OCI-LY7 (cell line): Measurements from ENCODE around the gene FRMD3. TPM values are rescaled to one million over a fixed set of nuclear protein-coding genes. Genes with fewer than 3 reads are reported as not detected.

Experiments
- BruUV-seq: library from RNA; stranded (reverse); fragments of 400-500 nt; replicated peaks from 2 replicates; lab custom pipeline; 2021; lab: Mats Ljungman, UMichigan
- CTCF ChIA-PET: fragments of 300-600 bp; sonication (Branson Sonifier 250); formaldehyde crosslinking; loops from one replicate; lab custom pipeline; 2022; ENCODE audit warnings: antibody characterized with exemption; ENCODE audit not compliant: unreplicated experiment; lab: Charles Lee
- POLR2A ChIA-PET: fragments of 300-600 bp; sonication (Branson Sonifier 250); formaldehyde crosslinking; loops from one replicate; lab custom pipeline; 2022; ENCODE audit warnings: antibody characterized with exemption; lab: Charles Lee
- DNase-seq: peaks from one replicate; pipeline ENCODE4 v3.0.0-alpha.2; 2015; ENCODE audit warnings: low spot score
- H2AFZ ChIP-seq: fragments of 200-600 bp; sonication (generic), shearing (Covaris generic); 2 replicates; pipeline ENCODE4 v1.6.1; 2014; ENCODE audit warnings: mild to moderate bottlenecking, antibody characterized with exemption, low read length, moderate library complexity
- H3K27ac ChIP-seq: fragments of 200-600 bp; sonication (generic); 2 replicates; pipeline ENCODE4 v1.5.1; 2014; ENCODE audit warnings: mixed run types, low read depth, mild to moderate bottlenecking, moderate library complexity, low read length, inconsistent platforms; ENCODE audit not compliant: poor library complexity, severe bottlenecking
- H3K36me3 ChIP-seq: fragments of 200-600 bp; sonication (generic); 2 replicates; pipeline ENCODE4 v1.6.1; 2014; ENCODE audit warnings: mild to moderate bottlenecking, antibody characterized with exemption, low read length, moderate library complexity, mixed read lengths; ENCODE audit not compliant: insufficient read depth
- H3K4me1 ChIP-seq: fragments of 200-600 bp; sonication (generic); 2 replicates; pipeline ENCODE4 v1.5.1; 2014; ENCODE audit warnings: mild to moderate bottlenecking, low read length; ENCODE audit not compliant: insufficient read depth, poor library complexity, severe bottlenecking
- H3K4me2 ChIP-seq: fragments of 200-600 bp; sonication (generic); 2 replicates; pipeline ENCODE4 v1.6.1; 2014; ENCODE audit warnings: mild to moderate bottlenecking, low read length
- H3K4me3 ChIP-seq: fragments of 200-600 bp; sonication (generic); 2 replicates; pipeline ENCODE4 v1.5.1; 2014; ENCODE audit warnings: mild to moderate bottlenecking, low read depth, low read length; ENCODE audit not compliant: poor library complexity, severe bottlenecking
- H3K79me2 ChIP-seq: fragments of 200-600 bp; sonication (generic); 2 replicates; pipeline ENCODE4 v1.6.1; 2016; ENCODE audit warnings: low read depth, mild to moderate bottlenecking, low read length, moderate library complexity, mixed read lengths; ENCODE audit not compliant: insufficient read depth
- H3K9me2 ChIP-seq: fragments of 200-600 bp; sonication (generic); 2 replicates; pipeline ENCODE4 v1.6.1; 2016; ENCODE audit warnings: mild to moderate bottlenecking, low read length, mixed read lengths; ENCODE audit not compliant: insufficient read depth
- H3K9me3 ChIP-seq: fragments of 200-600 bp; sonication (generic); 2 replicates; pipeline ENCODE4 v1.6.1; 2014; ENCODE audit warnings: mild to moderate bottlenecking, mixed run types, low read length, mixed read lengths
- H4K20me1 ChIP-seq: fragments of 200-600 bp; sonication (generic); 2 replicates; pipeline ENCODE4 v1.6.1; 2014; ENCODE audit warnings: mild to moderate bottlenecking, antibody characterized with exemption, low read length, moderate library complexity, mixed read lengths; ENCODE audit not compliant: insufficient read depth
- EZH2phosphoT487 ChIP-seq: fragments of 200-600 bp; sonication (generic); IDR thresholded peaks from 2 replicates; pipeline ENCODE4 v1.6.1; 2018; ENCODE audit warnings: low read depth, borderline replicate concordance, mild to moderate bottlenecking, mixed run types, antibody characterized with exemption, low read length, moderate library complexity, mixed read lengths
- intact Hi-C: fragments of 100-400 bp; cut with micrococcal nuclease; formaldehyde crosslinking; loops from one replicate; pipeline ENCODE4 v1.10.0; 2022; ENCODE audit not compliant: unreplicated experiment
- total RNA-seq, 2 experiments: library from RNA; depleted of rRNA in 1 of 2; stranded (reverse); fragments of >200 nt in 1 of 2; shearing (Covaris generic) in 1 of 2; gene quantifications; 2 replicates each; pipeline ENCODE4 v1.2.3, GENCODE V29; 2014 to 2022
- TF ChIP-seq, protein P1 (sequence below): fragments of 200-600 bp; sonication (generic); conservative IDR thresholded peaks from 2 replicates; pipeline ENCODE4 v1.5.1; 2014; ENCODE audit warnings: mild to moderate bottlenecking, antibody characterized with exemption, low read length, moderate library complexity, mixed read lengths

The FRMD3 gene
- total RNA-seq, 2 experiments from 2014 or later: 0.48 to 1.4 TPM

DNA sequence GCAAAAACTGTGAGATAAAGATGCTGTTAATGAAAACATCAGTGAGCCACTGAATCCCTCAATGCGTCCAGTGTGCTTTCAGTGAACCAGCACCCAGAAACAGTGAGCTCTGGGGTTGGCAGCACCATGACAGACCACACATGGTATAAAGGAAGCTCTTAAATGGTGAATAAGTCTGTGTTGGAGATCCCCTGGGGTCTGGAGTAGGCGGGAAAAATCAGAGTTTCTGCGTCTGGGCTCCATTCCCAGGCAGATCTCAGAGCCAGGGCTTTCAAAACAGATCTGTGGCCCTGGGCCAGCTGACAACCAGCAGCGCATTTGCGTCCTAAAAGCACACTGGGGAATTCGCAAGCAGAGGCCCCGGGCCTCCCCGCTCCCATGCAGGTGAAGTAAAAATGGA lies 233.5 kb downstream of the FRMD3 start:
- H3K4me2 ChIP-seq: no peak overlapping the region
- H3K79me2 ChIP-seq: no peaks in the 10 kb centered on the region
- no peaks in the 10 kb centered on the region for H3K4me1 ChIP-seq
- no peak overlapping the region for H3K27ac ChIP-seq
- no peak overlapping the region for H3K4me3 ChIP-seq
- intact Hi-C loops: no loop called here
- POLR2A ChIA-PET: no interaction called here
- no peaks in the 10 kb centered on the region for H4K20me1 ChIP-seq
- no TSS peak for BruUV-seq
- no peaks in the 10 kb centered on the region for H3K9me3 ChIP-seq
- CTCF ChIA-PET: no interaction called here
- TF ChIP-seq, protein P1, sequence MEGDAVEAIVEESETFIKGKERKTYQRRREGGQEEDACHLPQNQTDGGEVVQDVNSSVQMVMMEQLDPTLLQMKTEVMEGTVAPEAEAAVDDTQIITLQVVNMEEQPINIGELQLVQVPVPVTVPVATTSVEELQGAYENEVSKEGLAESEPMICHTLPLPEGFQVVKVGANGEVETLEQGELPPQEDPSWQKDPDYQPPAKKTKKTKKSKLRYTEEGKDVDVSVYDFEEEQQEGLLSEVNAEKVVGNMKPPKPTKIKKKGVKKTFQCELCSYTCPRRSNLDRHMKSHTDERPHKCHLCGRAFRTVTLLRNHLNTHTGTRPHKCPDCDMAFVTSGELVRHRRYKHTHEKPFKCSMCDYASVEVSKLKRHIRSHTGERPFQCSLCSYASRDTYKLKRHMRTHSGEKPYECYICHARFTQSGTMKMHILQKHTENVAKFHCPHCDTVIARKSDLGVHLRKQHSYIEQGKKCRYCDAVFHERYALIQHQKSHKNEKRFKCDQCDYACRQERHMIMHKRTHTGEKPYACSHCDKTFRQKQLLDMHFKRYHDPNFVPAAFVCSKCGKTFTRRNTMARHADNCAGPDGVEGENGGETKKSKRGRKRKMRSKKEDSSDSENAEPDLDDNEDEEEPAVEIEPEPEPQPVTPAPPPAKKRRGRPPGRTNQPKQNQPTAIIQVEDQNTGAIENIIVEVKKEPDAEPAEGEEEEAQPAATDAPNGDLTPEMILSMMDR: no peak
- TF ChIP-seq EZH2phosphoT487: no peak
- DNase-seq: no peak
- H3K9me2 ChIP-seq: no peaks in the 10 kb centered on the region
- no peaks in the 10 kb centered on the region for H3K36me3 ChIP-seq
- no peak overlapping the region for H2AFZ ChIP-seq

DNA sequence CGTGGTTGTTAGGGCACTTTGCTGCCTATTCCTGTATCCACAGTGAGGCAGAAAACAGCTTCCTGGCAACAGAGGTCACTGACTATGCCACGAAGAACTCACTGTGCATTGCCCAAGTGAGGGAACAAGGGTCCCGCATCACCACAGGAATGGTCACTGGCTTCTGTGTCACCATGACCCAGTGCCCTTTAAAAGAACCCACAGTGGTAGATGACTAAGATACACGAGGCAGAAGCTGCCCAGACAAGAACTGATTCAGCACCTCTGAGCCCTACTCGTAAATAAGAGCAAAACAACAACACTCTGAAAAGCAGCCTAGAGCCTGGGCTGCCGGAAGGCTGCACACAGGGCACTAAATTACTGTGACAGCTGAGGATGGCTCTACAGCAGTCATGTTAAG lies 238.6 kb downstream of the FRMD3 start:
- CTCF ChIA-PET: no interaction called here
- intact Hi-C loops: no loop called here
- Histone ChIP-seq H3K4me2 (no peak overlapping the region), H3K27ac (no peak overlapping the region), H3K4me1 (no peaks in the 10 kb centered on the region), H3K79me2 (no peaks in the 10 kb centered on the region), H3K9me3 (no peaks in the 10 kb centered on the region), H3K4me3 (no peak overlapping the region), H3K9me2 (no peaks in the 10 kb centered on the region), H4K20me1 (no peaks in the 10 kb centered on the region), H2AFZ (no peak overlapping the region), H3K36me3 (no peaks in the 10 kb centered on the region)
- no peak for DNase-seq
- BruUV-seq: no TSS peak
- TF ChIP-seq, protein P1: no peak
- no peak for TF ChIP-seq EZH2phosphoT487
- POLR2A ChIA-PET: interaction anchor here (0.6 kb wide), 1 partner anchor 27 kb away, joined by 3 read pairs; no protein-coding TSS in a partner anchor

DNA sequence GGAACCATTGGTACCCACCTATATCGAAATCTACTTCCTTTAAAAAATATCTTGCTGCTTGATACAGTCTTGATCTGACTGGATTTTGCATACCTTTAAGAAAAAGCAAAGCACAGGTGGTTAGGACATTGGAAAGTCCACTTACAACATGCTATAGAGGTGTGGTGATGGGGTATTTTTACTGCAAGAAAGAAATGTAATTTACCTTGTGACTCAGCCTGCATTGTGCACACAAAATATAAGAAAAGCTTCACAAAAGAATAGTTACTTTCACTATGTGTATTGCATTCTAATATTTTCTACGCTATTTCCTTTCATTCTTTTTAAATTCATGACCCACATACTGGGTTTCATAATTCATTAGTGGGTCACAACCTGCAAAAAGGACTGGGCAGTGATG lies 239.1 kb downstream of the FRMD3 start:
- BruUV-seq: no TSS peak
- no peak for DNase-seq
- Histone ChIP-seq H3K9me2 (no peaks in the 10 kb centered on the region), H3K4me1 (no peaks in the 10 kb centered on the region), H3K27ac (no peak overlapping the region), H2AFZ (no peak overlapping the region), H3K9me3 (no peaks in the 10 kb centered on the region), H3K79me2 (no peaks in the 10 kb centered on the region), H3K4me3 (no peak overlapping the region), H3K36me3 (no peaks in the 10 kb centered on the region), H3K4me2 (no peak overlapping the region), H4K20me1 (no peaks in the 10 kb centered on the region)
- POLR2A ChIA-PET: no interaction called here
- no peak for TF ChIP-seq EZH2phosphoT487
- TF ChIP-seq, protein P1: no peak
- CTCF ChIA-PET: no interaction called here
- intact Hi-C loops: no loop called here
